ENCODE results near the gene SMARCA2. TPM values are rescaled to one million over a fixed set of nuclear protein-coding genes. Genes with fewer than 3 reads are reported as not detected.

SMARCA2 gene
- polyA plus RNA-seq, 3 donors from 2014 or later, result 20.1 to 41.4 (median 25.2) TPM

DNA sequence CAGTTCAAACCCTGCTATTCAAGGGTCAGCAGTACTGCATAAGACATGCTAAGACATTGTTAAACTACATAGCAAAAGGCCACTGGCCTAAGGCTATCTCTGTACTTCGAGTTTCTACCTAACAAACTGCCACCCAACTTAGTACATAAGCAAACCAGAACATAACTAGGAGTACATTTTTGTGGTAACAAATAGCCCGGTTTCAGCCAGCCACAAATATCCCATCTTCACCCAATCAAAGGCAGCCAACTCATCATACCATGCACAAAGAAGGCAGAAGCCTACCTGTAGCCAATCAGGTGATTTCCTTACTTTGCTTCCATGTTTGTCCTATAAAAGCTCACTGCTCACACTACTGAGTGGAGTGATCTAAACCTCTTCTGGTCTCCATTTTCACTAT is 201.4 kb downstream of the SMARCA2 start:
- Mint-ChIP-seq H3K9me3 (no peaks in the 10 kb centered on the region), H3K27me3 (ENCODE audit: low read depth in 3 of 3) (peaks cover 0 to 2% (median 0%) of the 10 kb centered on the region in 3 donors), H3K4me3 (no peak overlapping the region), H3K4me1 (no peaks in the 10 kb centered on the region), H3K36me3 (peaks cover 8 to 15% (median 9%) of the 10 kb centered on the region in 3 donors), H3K27ac (no peak overlapping the region)
- no peak for DNase-seq

DNA sequence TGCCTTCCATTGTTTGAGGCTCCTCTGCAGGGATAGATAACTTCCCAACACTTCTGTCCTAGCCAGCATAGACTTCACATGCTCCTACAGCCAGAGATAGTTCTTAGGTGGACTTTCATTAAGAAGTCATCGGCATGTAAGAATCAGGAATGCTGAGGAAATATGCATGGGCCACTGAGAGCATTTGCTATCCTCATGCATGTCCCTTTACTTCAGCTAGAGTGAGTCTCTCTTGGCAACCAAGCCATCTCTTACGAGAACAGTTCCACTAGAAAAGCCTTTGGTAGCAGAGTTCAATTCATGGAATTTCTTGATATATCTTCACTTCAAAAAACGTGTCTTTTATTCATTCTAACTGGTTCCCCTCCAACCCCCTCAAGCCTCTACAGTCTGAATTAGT is 202.4 kb downstream of the SMARCA2 start:
- H3K27me3 Mint-ChIP-seq (ENCODE audit: low read depth in 3 of 3), result no peaks in the 10 kb centered on the region
- no peak overlapping the region for H3K27ac Mint-ChIP-seq

DNA sequence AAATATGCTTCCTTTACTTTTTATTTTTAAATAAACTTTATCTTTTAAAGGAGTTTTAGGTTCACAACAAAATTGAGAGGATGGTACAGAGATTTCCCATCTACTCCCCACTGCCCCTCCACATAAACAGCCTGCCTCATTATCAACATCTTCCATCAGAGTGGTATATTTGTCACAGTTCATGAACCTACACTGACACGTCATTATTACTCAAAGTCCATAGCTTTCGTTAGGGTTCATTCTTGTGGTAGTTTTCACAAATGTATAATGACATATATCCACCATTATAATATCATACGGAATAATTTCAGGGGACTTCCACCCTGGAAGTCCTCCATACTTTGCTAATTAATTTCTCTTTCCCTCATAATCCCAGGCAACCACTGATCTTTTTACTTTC is 204.9 kb downstream of the SMARCA2 start:
- H3K36me3 Mint-ChIP-seq, result peaks cover 6 to 15% (median 8%) of the 10 kb centered on the region in 3 donors
- no peak overlapping the region for H3K27ac Mint-ChIP-seq

More for the DNA sequence above, 202.4 kb downstream of the SMARCA2 start:
- H3K4me3 Mint-ChIP-seq, result no peak overlapping the region
- DNase-seq, result no peak
- no peaks in the 10 kb centered on the region for H3K9me3 Mint-ChIP-seq
- peaks cover 6 to 15% (median 8%) of the 10 kb centered on the region in 3 donors for H3K36me3 Mint-ChIP-seq
- H3K4me1 Mint-ChIP-seq, result no peaks in the 10 kb centered on the region

DNA sequence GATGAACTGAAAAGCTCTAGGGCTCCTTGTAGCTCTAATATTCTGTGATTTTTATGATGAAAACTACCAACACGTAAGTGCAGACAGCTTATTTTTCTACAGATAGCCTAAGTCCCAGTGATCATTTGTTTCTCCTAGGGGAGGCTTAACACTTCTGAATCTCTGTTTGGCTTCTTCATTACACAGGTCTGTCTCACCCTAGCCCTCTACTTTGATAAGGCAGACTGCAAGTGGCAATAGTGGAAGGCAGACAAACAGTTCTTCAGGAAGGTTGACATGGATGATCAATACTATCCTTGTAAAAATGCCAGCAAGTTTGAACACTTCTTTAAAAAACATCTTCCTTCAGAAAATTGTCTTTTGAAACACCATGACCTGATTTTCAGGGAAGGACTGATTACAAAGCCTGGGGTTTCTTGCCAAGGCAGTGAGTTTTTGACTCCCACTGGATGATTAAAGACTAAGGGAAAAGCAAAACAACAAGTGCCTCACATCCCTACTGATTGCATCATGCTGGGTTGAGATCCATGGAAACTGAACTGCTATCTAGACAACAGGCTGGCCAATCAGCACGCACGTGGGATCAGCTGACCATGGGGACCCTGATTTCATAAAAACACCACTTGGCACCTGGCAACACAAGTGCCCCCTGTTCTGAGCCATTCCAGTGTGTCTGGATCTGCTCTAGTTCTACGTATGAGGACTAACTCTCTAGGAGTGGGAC is 212.2 kb downstream of the SMARCA2 start:
- Mint-ChIP-seq H3K4me3 (no peak overlapping the region), H3K4me1 (peaks cover 0 to 9% of the 10 kb centered on the region in 2 donors), H3K27ac (no peak overlapping the region), H3K9me3 (peaks cover 0 to 2% (median 0%) of the 10 kb centered on the region in 6 donors), H3K36me3 (no peaks in the 10 kb centered on the region), H3K27me3 (ENCODE audit: low read depth in 3 of 3) (no peaks in the 10 kb centered on the region)
- DNase-seq, result no peak

More for the DNA sequence above, 204.9 kb downstream of the SMARCA2 start:
- H3K9me3 Mint-ChIP-seq, result peaks cover 0 to 2% (median 0%) of the 10 kb centered on the region in 6 donors
- no peak overlapping the region for H3K4me3 Mint-ChIP-seq
- no peaks in the 10 kb centered on the region for H3K27me3 Mint-ChIP-seq (ENCODE audit: low read depth in 3 of 3)
- no peaks in the 10 kb centered on the region for H3K4me1 Mint-ChIP-seq
- DNase-seq, result no peak

DNA sequence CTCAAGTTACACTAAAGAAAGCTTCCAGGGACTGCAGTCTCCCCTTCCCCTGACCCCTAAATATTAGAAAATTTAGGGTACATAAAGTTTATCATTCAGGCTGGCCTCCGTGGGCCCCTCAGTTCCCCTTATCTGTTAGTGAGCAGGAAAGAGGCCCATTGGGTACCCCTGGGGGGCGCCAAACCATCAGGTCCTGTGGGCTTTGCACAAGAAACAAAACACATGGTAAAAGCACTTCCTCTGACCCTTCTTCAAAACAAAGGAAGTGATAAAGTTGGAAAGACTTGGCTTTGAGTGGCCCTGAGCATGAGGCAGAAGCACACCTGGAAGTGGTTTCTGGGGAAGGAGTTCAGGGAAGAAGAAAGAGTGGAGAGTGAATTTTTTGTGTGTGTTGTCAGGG is 213.0 kb downstream of the SMARCA2 start:
- H3K4me3 Mint-ChIP-seq, result no peak overlapping the region
- no peaks in the 10 kb centered on the region for H3K27me3 Mint-ChIP-seq (ENCODE audit: low read depth in 3 of 3)
- H3K4me1 Mint-ChIP-seq, result peaks cover 0 to 9% of the 10 kb centered on the region in 2 donors
- no peaks in the 10 kb centered on the region for H3K36me3 Mint-ChIP-seq
- no peak for DNase-seq
- H3K9me3 Mint-ChIP-seq, result no peaks in the 10 kb centered on the region
- no peak overlapping the region for H3K27ac Mint-ChIP-seq

DNA sequence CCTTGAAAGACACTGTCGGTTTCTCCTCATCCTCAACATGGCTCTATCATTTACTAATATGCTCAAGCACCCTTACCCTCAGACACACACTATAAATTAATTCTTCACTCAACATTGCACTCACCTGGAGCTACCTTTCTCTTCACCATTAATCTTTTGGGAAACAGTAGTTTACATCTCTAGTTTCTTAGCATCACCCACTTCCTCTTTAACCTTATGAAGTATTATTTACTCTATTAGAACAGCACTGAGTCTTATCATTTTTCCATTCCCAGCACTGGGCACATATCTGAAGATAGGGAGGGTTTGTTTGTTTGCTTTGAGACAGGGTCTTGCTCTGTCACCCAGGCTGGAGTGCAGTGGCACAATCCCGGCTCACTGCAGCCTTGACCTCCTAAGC is 213.5 kb downstream of the SMARCA2 start:
- H3K4me1 Mint-ChIP-seq, result peaks cover 0 to 9% of the 10 kb centered on the region in 2 donors
- no peak overlapping the region for H3K27ac Mint-ChIP-seq
- H3K36me3 Mint-ChIP-seq, result no peaks in the 10 kb centered on the region
- no peaks in the 10 kb centered on the region for H3K9me3 Mint-ChIP-seq
- no peak overlapping the region for H3K4me3 Mint-ChIP-seq
- H3K27me3 Mint-ChIP-seq (ENCODE audit: low read depth in 3 of 3), result no peaks in the 10 kb centered on the region
- DNase-seq, result no peak

DNA sequence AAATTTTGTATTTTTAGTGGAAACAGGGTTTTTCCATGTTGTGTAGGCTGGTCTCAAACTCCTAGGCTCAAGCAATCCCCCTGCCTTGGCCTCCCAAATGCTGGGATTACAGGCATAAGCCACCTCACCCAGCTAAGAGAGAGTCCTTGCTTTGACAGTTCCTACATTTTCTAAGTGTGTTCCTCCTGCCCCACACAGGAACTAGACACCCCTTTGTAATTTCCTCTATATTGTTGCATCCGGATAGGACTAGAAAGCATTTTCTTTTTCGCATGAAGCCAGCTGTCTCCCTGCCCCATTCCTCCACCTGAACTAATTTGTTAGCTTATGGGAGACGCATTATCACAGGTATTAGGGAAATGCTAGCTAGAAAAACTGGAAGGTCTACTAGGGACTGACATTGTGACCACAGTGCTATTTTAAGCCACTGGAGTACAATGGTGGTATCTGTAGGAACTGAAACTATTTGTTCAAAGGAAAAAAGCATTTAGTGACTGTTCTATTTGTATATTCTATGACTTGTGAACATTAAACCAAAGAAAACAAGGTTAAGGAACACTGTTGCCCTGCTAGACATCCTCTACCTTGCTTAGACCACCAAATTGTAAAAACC is 214.1 kb downstream of the SMARCA2 start:
- DNase-seq, result no peak

DNA sequence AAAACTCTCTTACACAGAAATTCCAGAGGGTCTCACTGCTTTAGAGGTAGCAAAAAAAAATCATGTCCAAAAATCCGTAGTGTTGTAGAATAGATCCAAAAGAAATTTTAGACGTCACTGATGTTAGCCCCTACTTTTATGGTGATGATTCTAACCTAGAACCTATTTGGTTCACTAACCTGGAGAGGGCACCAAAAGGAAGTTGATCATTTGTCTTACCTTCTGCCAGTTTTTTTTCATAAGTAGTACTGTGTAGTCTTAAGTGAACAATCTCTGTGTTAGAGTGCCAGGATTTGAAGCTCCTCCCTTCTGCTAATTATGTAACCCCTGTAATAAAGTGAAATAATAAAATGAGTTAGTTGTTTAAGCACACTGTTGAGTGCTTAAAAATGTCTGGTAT is 215.2 kb downstream of the SMARCA2 start:
- Mint-ChIP-seq H3K9me3 (no peaks in the 10 kb centered on the region), H3K27me3 (ENCODE audit: low read depth in 3 of 3) (no peaks in the 10 kb centered on the region), H3K4me1 (peaks cover 0 to 9% of the 10 kb centered on the region in 2 donors), H3K36me3 (no peaks in the 10 kb centered on the region), H3K4me3 (no peak overlapping the region), H3K27ac (no peak overlapping the region)
- no peak for DNase-seq

More for the DNA sequence above, 214.1 kb downstream of the SMARCA2 start:
- no peaks in the 10 kb centered on the region for H3K9me3 Mint-ChIP-seq
- no peaks in the 10 kb centered on the region for H3K36me3 Mint-ChIP-seq
- no peaks in the 10 kb centered on the region for H3K27me3 Mint-ChIP-seq (ENCODE audit: low read depth in 3 of 3)
- no peak overlapping the region for H3K27ac Mint-ChIP-seq
- peaks cover 0 to 9% of the 10 kb centered on the region in 2 donors for H3K4me1 Mint-ChIP-seq
- H3K4me3 Mint-ChIP-seq, result no peak overlapping the region

DNA sequence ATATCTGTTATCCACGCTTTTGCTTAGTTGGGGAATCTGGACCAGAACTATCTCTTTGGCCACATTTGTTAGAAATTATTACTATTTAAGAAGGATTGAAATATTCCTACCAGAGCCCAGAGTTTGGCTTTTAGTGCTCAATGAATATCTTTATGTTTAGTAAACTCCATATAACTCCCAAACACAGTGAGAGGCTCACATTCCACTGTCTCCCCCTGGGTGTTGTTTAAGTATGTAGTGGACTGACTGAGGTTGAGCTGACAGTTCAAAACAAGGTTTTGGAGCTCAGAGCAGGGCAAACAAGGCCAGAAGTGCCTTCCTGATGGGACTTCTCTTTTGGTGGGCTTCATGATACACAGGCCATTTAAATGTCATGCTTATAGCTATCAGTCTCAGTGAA is 216.0 kb downstream of the SMARCA2 start:
- Mint-ChIP-seq H3K27me3 (ENCODE audit: low read depth in 3 of 3) (no peaks in the 10 kb centered on the region), H3K36me3 (no peaks in the 10 kb centered on the region), H3K27ac (no peak overlapping the region), H3K4me3 (no peak overlapping the region), H3K4me1 (peaks cover 0 to 9% of the 10 kb centered on the region in 2 donors), H3K9me3 (no peaks in the 10 kb centered on the region)
- DNase-seq, result no peak

DNA sequence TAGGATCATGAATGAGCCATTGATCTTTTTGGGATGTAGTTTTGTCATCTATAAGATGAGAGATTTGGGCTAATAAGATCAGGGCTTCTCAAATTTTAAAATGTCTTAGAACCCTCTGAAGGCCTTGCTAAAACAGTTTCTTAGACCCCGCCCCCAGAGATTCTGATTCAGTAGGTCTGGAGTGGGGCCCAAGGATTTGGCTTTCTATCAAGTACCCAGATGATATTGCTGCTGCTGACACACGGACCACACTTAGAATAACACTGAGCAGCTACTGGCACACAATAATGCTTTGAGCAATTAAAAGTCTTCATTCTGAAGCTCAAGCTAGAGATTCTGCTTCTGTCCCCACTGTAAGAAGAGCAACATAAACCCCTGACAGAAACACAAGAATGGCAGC is 216.7 kb downstream of the SMARCA2 start:
- no peak overlapping the region for H3K4me3 Mint-ChIP-seq
- H3K9me3 Mint-ChIP-seq, result no peaks in the 10 kb centered on the region
- H3K27ac Mint-ChIP-seq, result no peak overlapping the region
- H3K27me3 Mint-ChIP-seq (ENCODE audit: low read depth in 3 of 3), result no peaks in the 10 kb centered on the region
- no peak for DNase-seq
- H3K4me1 Mint-ChIP-seq, result peaks cover 0 to 9% of the 10 kb centered on the region in 2 donors
- H3K36me3 Mint-ChIP-seq, result no peaks in the 10 kb centered on the region

DNA sequence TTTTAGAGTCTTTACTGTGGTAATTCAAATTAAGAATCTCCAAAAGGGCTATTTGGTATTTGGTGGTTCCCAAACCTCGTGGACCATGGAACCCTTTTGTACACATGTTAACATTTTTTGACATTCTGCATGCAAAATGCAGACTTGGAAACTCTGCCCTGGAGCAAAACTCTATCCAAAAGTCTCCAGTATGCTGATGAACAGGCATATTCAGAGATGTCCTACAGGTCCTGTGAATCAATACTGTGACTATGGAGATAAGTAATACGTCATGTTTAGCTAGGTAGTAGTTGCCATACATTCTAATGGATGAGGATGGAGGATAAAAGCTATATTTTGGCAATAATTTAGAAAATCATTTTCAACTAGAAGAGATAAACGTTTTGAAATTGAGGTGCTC is 218.1 kb downstream of the SMARCA2 start:
- Mint-ChIP-seq H3K9me3 (no peaks in the 10 kb centered on the region), H3K4me1 (peaks cover 0 to 7% of the 10 kb centered on the region in 2 donors), H3K36me3 (no peaks in the 10 kb centered on the region), H3K27me3 (ENCODE audit: low read depth in 3 of 3) (no peaks in the 10 kb centered on the region), H3K27ac (peak overlapping the region in 1 of 6 donors; percentile 6), H3K4me3 (no peak overlapping the region)
- DNase-seq, result no peak

DNA sequence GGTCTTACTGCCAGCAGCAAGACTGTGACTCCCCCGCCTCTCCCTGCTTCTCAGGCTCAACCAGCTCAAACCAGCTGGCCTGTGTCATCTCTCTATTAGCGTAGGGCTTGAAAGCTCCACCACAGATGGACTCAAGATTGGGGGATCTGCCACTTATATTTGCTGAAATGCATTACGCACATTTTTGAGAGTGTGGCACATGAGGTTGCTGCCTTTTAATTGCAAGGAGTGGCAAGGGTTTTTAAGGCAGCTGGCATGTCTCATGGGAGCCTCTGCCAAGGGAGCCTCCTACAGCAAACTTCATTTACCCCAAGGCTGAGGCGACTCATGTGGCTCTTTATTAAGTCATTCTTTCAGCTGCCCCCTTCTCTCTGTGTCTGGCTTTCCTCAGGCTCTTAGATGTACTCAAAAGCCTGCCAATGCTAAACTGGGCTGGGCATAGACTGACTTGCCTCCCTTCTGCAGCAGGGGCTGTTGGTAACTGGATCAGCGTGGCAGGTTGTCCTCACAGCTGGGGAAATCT is 219.3 kb downstream of the SMARCA2 start:
- Mint-ChIP-seq H3K36me3 (peaks cover 0 to 3% (median 0%) of the 10 kb centered on the region in 3 donors), H3K27me3 (ENCODE audit: low read depth in 3 of 3) (peaks cover 0 to 2% (median 0%) of the 10 kb centered on the region in 3 donors), H3K4me3 (no peak overlapping the region), H3K9me3 (no peaks in the 10 kb centered on the region), H3K4me1 (no peaks in the 10 kb centered on the region), H3K27ac (no peak overlapping the region)
- no peak for DNase-seq

DNA sequence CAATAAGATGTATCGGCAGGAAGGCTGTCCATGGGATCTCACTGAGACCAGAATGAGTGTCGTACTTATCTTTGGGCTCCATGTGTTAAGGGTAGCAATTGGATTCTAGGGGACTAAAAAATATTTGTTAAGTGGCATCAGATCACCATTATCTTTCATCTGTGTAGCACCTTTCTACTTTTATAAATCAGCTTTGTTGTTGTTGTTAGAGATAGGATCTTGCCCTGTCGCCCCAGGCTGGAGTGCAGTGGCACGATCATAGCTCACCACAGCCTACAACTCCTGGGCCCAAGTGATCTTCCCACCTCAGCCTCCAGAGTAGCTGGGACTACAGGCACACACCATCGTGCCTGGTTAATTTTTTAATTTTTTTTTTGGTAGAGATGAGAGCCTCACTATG is 220.5 kb downstream of the SMARCA2 start:
- Mint-ChIP-seq H3K27me3 (ENCODE audit: low read depth in 3 of 3) (peaks cover 0 to 2% (median 0%) of the 10 kb centered on the region in 3 donors), H3K9me3 (no peaks in the 10 kb centered on the region), H3K4me3 (no peak overlapping the region), H3K27ac (no peak overlapping the region), H3K4me1 (no peaks in the 10 kb centered on the region), H3K36me3 (peaks cover 0 to 3% (median 0%) of the 10 kb centered on the region in 3 donors)
- DNase-seq, result no peak

DNA sequence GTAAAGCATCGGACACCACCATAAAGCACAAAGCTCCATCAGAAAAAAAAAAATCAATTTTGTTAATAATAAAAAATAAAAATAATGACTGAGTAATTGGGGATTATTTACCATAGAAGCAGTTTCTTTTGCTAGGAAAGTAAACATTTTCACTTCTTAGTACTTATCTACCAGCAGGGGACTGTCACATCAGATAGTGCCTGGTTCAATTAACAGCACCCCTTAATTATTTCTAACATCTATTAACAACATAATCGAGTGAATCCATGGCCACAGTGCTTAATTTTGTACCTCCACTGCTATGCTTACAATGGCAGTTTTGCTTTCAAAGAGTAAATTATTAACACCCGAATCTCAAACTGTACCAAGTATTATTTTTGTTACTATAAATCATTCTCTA is 221.7 kb downstream of the SMARCA2 start:
- H3K27me3 Mint-ChIP-seq (ENCODE audit: low read depth in 3 of 3), result peaks cover 0 to 4% (median 3%) of the 10 kb centered on the region in 3 donors
- H3K4me1 Mint-ChIP-seq, result peaks cover 3 to 6% of the 10 kb centered on the region in 2 donors
- H3K27ac Mint-ChIP-seq, result no peak overlapping the region
- peaks cover 0 to 3% (median 0%) of the 10 kb centered on the region in 3 donors for H3K36me3 Mint-ChIP-seq
- no peak overlapping the region for H3K4me3 Mint-ChIP-seq
- no peaks in the 10 kb centered on the region for H3K9me3 Mint-ChIP-seq
- DNase-seq, result no peak

All from immature natural killer cell (primary cell).